Stomach (tissue), 9 donors: ENCODE results near the gene SIRT7. TPM values are rescaled to one million over a fixed set of nuclear protein-coding genes. Genes with fewer than 3 reads are reported as not detected.
A peak's percentile ranks its signal among the peaks of the same experiment; 100 is the strongest.

Source experiments
- DNase-seq, 2 donors: peaks; one replicate each; pipeline versions ENCODE4 v3.0.0 to v3.0.0-alpha.2; 2013 to 2019
- H3K27ac ChIP-seq, 5 donors: fragments of 200-600 bp in 4 of 5; sonication (generic) in 4 of 5; one replicate each; pipeline ENCODE4 v1.5.1; 2013 to 2019; ENCODE audit warnings: mild to moderate bottlenecking in 1 of 5, moderate library complexity in 1 of 5
- H3K27me3 ChIP-seq, 3 donors: fragments of 200-600 bp; sonication (generic); one replicate each; pipeline ENCODE4 v1.5.1; 2017 to 2019; ENCODE audit warnings: mixed run types in 1 of 3
- H3K36me3 ChIP-seq, 4 donors: fragments of 200-600 bp; sonication (generic); 1 replicate in 3 of 4; 2 replicates in 1 of 4; pipeline ENCODE4 v1.5.1; 2016 to 2019
- H3K4me1 ChIP-seq, 4 donors: fragments of 200-600 bp; sonication (generic); one replicate each; pipeline ENCODE4 v1.5.1; 2016 to 2019
- H3K4me3 ChIP-seq, 4 donors: fragments of 200-600 bp; sonication (generic) in 3 of 4; one replicate each; pipeline ENCODE4 v1.5.1; 2016 to 2019; ENCODE audit warnings: mild to moderate bottlenecking in 1 of 4
- H3K9me3 ChIP-seq, 4 donors: fragments of 200-600 bp; sonication (generic); one replicate each; pipeline ENCODE4 v1.5.1; 2016 to 2019
- CTCF ChIP-seq, 7 experiments: fragments of 450-650 bp in 4 of 7; fragments of 200-600 bp in 3 of 7; sonication (generic) in 3 of 7; IDR thresholded peaks; one replicate each; pipeline ENCODE4 v1.5.1; 2016 to 2019; ENCODE audit warnings: antibody characterized with exemption in 7 of 7, control low read depth in 2 of 7, mild to moderate bottlenecking in 1 of 7
- EP300 ChIP-seq: sonication (generic); formaldehyde crosslinking; IDR thresholded peaks from one replicate; pipeline ENCODE4 v1.6.1; 2017; ENCODE audit warnings: antibody characterized with exemption
- POLR2A ChIP-seq, 4 donors: fragments of 450-650 bp; IDR thresholded peaks; one replicate each; pipeline ENCODE4 v1.6.1; 2016; ENCODE audit warnings: antibody characterized with exemption in 4 of 4, control low read depth in 2 of 4, mild to moderate bottlenecking in 1 of 4, moderate library complexity in 1 of 4
- POLR2AphosphoS5 ChIP-seq, 3 donors: sonication (generic); formaldehyde crosslinking; IDR thresholded peaks; one replicate each; pipeline ENCODE4 v1.6.1; 2016; ENCODE audit warnings: antibody characterized with exemption in 3 of 3
- WGBS, 5 donors: extraction: QIAGEN DNeasy Blood & Tissue Kit in 3 of 5; methylation state at CpG; one replicate each; pipeline versions ENCODE4 v1.1.5 to v1.1.7; 2013 to 2018; 5-methylcytosine and 5-hydroxymethylcytosine counted together
- intact Hi-C: fragments of 100-400 bp; cut with DNase I; formaldehyde crosslinking; loops from one replicate; pipeline ENCODE4 v1.15.1; 2023; ENCODE audit warnings: low total_unique reads
- polyA plus RNA-seq, 3 donors: library from polyadenylated mRNA; stranded (reverse); fragments of 200-250 nt; gene quantifications; one replicate each; pipeline ENCODE4 v1.2.3, GENCODE V29; 2013
- total RNA-seq, 5 donors: library from RNA; depleted of rRNA; stranded (reverse); fragments of >200 nt; gene quantifications; one replicate each; pipeline versions ENCODE4 v1.1.0 to v1.2.3, GENCODE V29; 2014 to 2016
- donor health status: healthy with polysubstance abuse.
- donor health status: Bipolar disorder and iron deficiency.
- donor health status: healthy.

The SIRT7 gene
- total and polyA plus RNA-seq, 8 donors, result 18.2 to 128 (median 45.5) TPM

GRCh38 chr17:81869221-81870130 lies 48.5 kb downstream of the SIRT7 start:
- peak; percentile 33 to 78 for DNase-seq
- Histone ChIP-seq H3K4me3 (peak overlapping the region; percentile 68 to 98 (median 85)), H3K27me3 (no peaks in the 10 kb centered on the region), H3K36me3 (peaks cover 22 to 35% (median 29%) of the 10 kb centered on the region in 4 donors), H3K4me1 (peaks cover 54 to 84% (median 73%) of the 10 kb centered on the region in 4 donors), H3K27ac (peak overlapping the region; percentile 92 to 100 (median 98)), H3K9me3 (no peaks in the 10 kb centered on the region)
- TF ChIP-seq POLR2A (IDR thresholded peaks at IDR 0.05) (no peak), CTCF (IDR thresholded peaks at IDR 0.05) (peak in 5 of 7 experiments; percentile 68 to 97 (median 85))
- intact Hi-C loops, result no loop called here
- WGBS, 5 donors, result 18 to 27% (median 25%) methylated on average over 31 to 52 of the region's 52 CpGs

GRCh38 chr17:81868674-81869220 lies 49.2 kb downstream of the SIRT7 start:
- Histone ChIP-seq H3K9me3 (no peaks in the 10 kb centered on the region), H3K4me3 (peak overlapping the region in 2 of 4 donors; percentile 86 to 98), H3K4me1 (peaks cover 54 to 89% (median 80%) of the 10 kb centered on the region in 4 donors), H3K27ac (peak overlapping the region; percentile 92 to 100 (median 98)), H3K36me3 (peaks cover 22 to 35% (median 30%) of the 10 kb centered on the region in 4 donors), H3K27me3 (no peaks in the 10 kb centered on the region)
- 47 to 73% (median 60%) methylated on average over 18 to 30 of the region's 30 CpGs for WGBS, 5 donors
- TF ChIP-seq POLR2A (IDR thresholded peaks at IDR 0.05) (no peak), POLR2AphosphoS5 (IDR thresholded peaks at IDR 0.05) (no peak), CTCF (IDR thresholded peaks at IDR 0.05) (no peak), EP300 (no peak)
- DNase-seq, result peak in 1 of 2 donors; percentile 74
- intact Hi-C loops, result no loop called here

GRCh38 chr17:81867991-81868673 lies 49.8 kb downstream of the SIRT7 start:
- TF ChIP-seq POLR2A (IDR thresholded peaks at IDR 0.05), result no peak
- peak in 1 of 3 donors; percentile 8 for TF ChIP-seq POLR2AphosphoS5 (IDR thresholded peaks at IDR 0.05)
- Histone ChIP-seq H3K4me3 (peak overlapping the region in 1 of 4 donors; percentile 98), H3K27ac (peak overlapping the region; percentile 92 to 100 (median 98)), H3K4me1 (peaks cover 56 to 89% (median 85%) of the 10 kb centered on the region in 4 donors), H3K9me3 (no peaks in the 10 kb centered on the region), H3K27me3 (no peaks in the 10 kb centered on the region), H3K36me3 (peaks cover 22 to 36% (median 35%) of the 10 kb centered on the region in 4 donors)
- intact Hi-C loops, result no loop called here
- DNase-seq, result peak in 1 of 2 donors; percentile 34
- 37 to 67% (median 49%) methylated on average over 1 to 28 of the region's 28 CpGs for WGBS, 5 donors

GRCh38 chr17:81867170-81867990 lies 50.6 kb downstream of the SIRT7 start:
- intact Hi-C loops, result no loop called here
- H3K27me3 ChIP-seq, result no peaks in the 10 kb centered on the region
- H3K4me3 ChIP-seq, result peak overlapping the region in 1 of 4 donors; percentile 98
- H3K36me3 ChIP-seq, result peaks cover 22 to 38% (median 36%) of the 10 kb centered on the region in 4 donors
- WGBS, 5 donors, result 26 to 36% (median 29%) methylated on average over 18 to 23 of the region's 23 CpGs
- H3K9me3 ChIP-seq, result no peaks in the 10 kb centered on the region
- DNase-seq, result peak; percentile 48 to 52
- TF ChIP-seq POLR2AphosphoS5 (IDR thresholded peaks at IDR 0.05) (peak in 2 of 3 donors; percentile 15 to 70), EP300 (no peak), POLR2A (IDR thresholded peaks at IDR 0.05) (peak in 1 of 4 donors; percentile 5)
- H3K27ac ChIP-seq, result peak overlapping the region; percentile 92 to 100 (median 98)
- H3K4me1 ChIP-seq, result peaks cover 61 to 89% (median 87%) of the 10 kb centered on the region in 4 donors
